BLaER1 (cell line): Measurements from ENCODE around the gene PITPNM2.
A peak's percentile ranks its signal among the peaks of the same experiment; 100 is the strongest.
"Not testable (repeated sequence)": the region's sequence is repeated elsewhere in the genome, so short reads cannot be mapped to it uniquely, and the experiment has no call there.

ENCODE experiments used
- H3K27ac ChIP-seq: shearing (Covaris generic); formaldehyde crosslinking; 2 replicates; pipeline ENCODE4 v1.8.1; 2022
- H3K27me3 ChIP-seq: shearing (Covaris generic); formaldehyde crosslinking; 2 replicates; pipeline ENCODE4 v1.8.1; 2022
- H3K36me3 ChIP-seq: shearing (Covaris generic); formaldehyde crosslinking; 2 replicates; pipeline ENCODE4 v1.8.1; 2022
- H3K4me1 ChIP-seq: shearing (Covaris generic); formaldehyde crosslinking; 2 replicates; pipeline ENCODE4 v1.8.1; 2022
- H3K4me2 ChIP-seq: shearing (Covaris generic); formaldehyde crosslinking; 2 replicates; pipeline ENCODE4 v1.8.1; 2022
- H3K4me3 ChIP-seq: shearing (Covaris generic); formaldehyde crosslinking; 2 replicates; pipeline ENCODE4 v1.8.1; 2022
- H3K9ac ChIP-seq: shearing (Covaris generic); formaldehyde crosslinking; 2 replicates; pipeline ENCODE4 v1.8.1; 2022
- H3K9me3 ChIP-seq: shearing (Covaris generic); formaldehyde crosslinking; 2 replicates; pipeline ENCODE4 v1.8.1; 2022
- H4K20me1 ChIP-seq: shearing (Covaris generic); formaldehyde crosslinking; 2 replicates; pipeline ENCODE4 v1.8.1; 2022
- Cebpa-rat ChIP-seq: shearing (Covaris generic); IDR thresholded peaks from 2 replicates; pipeline ENCODE4 v1.8.1; 2022

The PITPNM2 gene

GRCh38 chr12:123104809-123105208 is 46.1 kb downstream of the PITPNM2 start:
- Histone ChIP-seq H3K27ac (peak overlapping the region; percentile 86; the same call in 1 of the 2 replicates), H3K4me1 (peaks cover 94% of the 10 kb centered on the region), H3K27me3 (no peaks in the 10 kb centered on the region), H3K4me2 (no peak overlapping the region), H3K9me3 (no peaks in the 10 kb centered on the region), H3K9ac (no peak overlapping the region), H3K4me3 (no peak overlapping the region), H4K20me1 (peaks cover 11% of the 10 kb centered on the region; the same call in 1 of the 2 replicates), H3K36me3 (peaks cover 46% of the 10 kb centered on the region)
- no peak for TF ChIP-seq Cebpa-rat

- H3K36me3 ChIP-seq, result peaks cover 39% of the 10 kb centered on the region; the same call in 1 of the 2 replicates
These were observed 46.8 kb downstream of the PITPNM2 start for GRCh38 chr12:123104094-123104493.

GRCh38 chr12:123102781-123103503 is 47.9 kb downstream of the PITPNM2 start:
- peaks cover 30% of the 10 kb centered on the region; the same call in 1 of the 2 replicates for H4K20me1 ChIP-seq
- peak overlapping the region; percentile 28; the same call in 1 of the 2 replicates for H3K27ac ChIP-seq
- H3K9ac ChIP-seq, result no peak overlapping the region
- peaks cover 30% of the 10 kb centered on the region; the same call in 1 of the 2 replicates for H3K36me3 ChIP-seq
- H3K4me1 ChIP-seq, result peaks cover 94% of the 10 kb centered on the region
- H3K27me3 ChIP-seq, result no peaks in the 10 kb centered on the region
- no peak for TF ChIP-seq Cebpa-rat
- peak overlapping the region; percentile 79 for H3K4me2 ChIP-seq
- H3K9me3 ChIP-seq, result no peaks in the 10 kb centered on the region
- H3K4me3 ChIP-seq, result no peak overlapping the region

More at GRCh38 chr12:123104094-123104493, 46.8 kb downstream of the PITPNM2 start:
- H3K4me2 ChIP-seq, H3K9me3 ChIP-seq, H3K27ac ChIP-seq, H3K4me3 ChIP-seq, H3K9ac ChIP-seq, H3K27me3 ChIP-seq: not testable (repeated sequence)
- Histone ChIP-seq H4K20me1 (peaks cover 19% of the 10 kb centered on the region; the same call in 1 of the 2 replicates), H3K4me1 (peaks cover 94% of the 10 kb centered on the region)

GRCh38 chr12:123102366-123102765 is 48.5 kb downstream of the PITPNM2 start:
- Histone ChIP-seq H4K20me1 (peaks cover 33% of the 10 kb centered on the region; the same call in 1 of the 2 replicates), H3K4me3 (no peak overlapping the region), H3K27me3 (no peaks in the 10 kb centered on the region), H3K4me2 (peak overlapping the region; percentile 79), H3K4me1 (peaks cover 94% of the 10 kb centered on the region), H3K27ac (peak overlapping the region; percentile 69; the same call in 1 of the 2 replicates), H3K9me3 (no peaks in the 10 kb centered on the region), H3K36me3 (peaks cover 26% of the 10 kb centered on the region; the same call in 1 of the 2 replicates), H3K9ac (peak overlapping the region; percentile 30; the same call in 1 of the 2 replicates)
- TF ChIP-seq Cebpa-rat, result no peak

GRCh38 chr12:123101526-123101925 is 49.4 kb downstream of the PITPNM2 start:
- peak overlapping the region; percentile 79 for H3K4me2 ChIP-seq
- peaks cover 33% of the 10 kb centered on the region; the same call in 1 of the 2 replicates for H4K20me1 ChIP-seq
- peak overlapping the region; percentile 69; the same call in 1 of the 2 replicates for H3K27ac ChIP-seq
- peak overlapping the region; percentile 30; the same call in 1 of the 2 replicates for H3K9ac ChIP-seq
- peaks cover 26% of the 10 kb centered on the region; the same call in 1 of the 2 replicates for H3K36me3 ChIP-seq
- no peaks in the 10 kb centered on the region for H3K9me3 ChIP-seq
- H3K4me3 ChIP-seq, result no peak overlapping the region
- no peak for TF ChIP-seq Cebpa-rat
- no peaks in the 10 kb centered on the region for H3K27me3 ChIP-seq
- peaks cover 94% of the 10 kb centered on the region for H3K4me1 ChIP-seq
